HG03196 (cell line): Measurements from ENCODE around the gene CCDC47.
A peak's percentile ranks its signal among the peaks of the same experiment; 100 is the strongest.
"Not testable (repeated sequence)": the region's sequence is repeated elsewhere in the genome, so short reads cannot be mapped to it uniquely, and the experiment has no call there.

ENCODE experiments used
- ATAC-seq: cut with Tn5 transposase; IDR thresholded peaks from one replicate; pipeline ENCODE4 v1.9.1; 2021; ENCODE audit not compliant: unreplicated experiment

The CCDC47 gene, protein sequence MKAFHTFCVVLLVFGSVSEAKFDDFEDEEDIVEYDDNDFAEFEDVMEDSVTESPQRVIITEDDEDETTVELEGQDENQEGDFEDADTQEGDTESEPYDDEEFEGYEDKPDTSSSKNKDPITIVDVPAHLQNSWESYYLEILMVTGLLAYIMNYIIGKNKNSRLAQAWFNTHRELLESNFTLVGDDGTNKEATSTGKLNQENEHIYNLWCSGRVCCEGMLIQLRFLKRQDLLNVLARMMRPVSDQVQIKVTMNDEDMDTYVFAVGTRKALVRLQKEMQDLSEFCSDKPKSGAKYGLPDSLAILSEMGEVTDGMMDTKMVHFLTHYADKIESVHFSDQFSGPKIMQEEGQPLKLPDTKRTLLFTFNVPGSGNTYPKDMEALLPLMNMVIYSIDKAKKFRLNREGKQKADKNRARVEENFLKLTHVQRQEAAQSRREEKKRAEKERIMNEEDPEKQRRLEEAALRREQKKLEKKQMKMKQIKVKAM

DNA sequence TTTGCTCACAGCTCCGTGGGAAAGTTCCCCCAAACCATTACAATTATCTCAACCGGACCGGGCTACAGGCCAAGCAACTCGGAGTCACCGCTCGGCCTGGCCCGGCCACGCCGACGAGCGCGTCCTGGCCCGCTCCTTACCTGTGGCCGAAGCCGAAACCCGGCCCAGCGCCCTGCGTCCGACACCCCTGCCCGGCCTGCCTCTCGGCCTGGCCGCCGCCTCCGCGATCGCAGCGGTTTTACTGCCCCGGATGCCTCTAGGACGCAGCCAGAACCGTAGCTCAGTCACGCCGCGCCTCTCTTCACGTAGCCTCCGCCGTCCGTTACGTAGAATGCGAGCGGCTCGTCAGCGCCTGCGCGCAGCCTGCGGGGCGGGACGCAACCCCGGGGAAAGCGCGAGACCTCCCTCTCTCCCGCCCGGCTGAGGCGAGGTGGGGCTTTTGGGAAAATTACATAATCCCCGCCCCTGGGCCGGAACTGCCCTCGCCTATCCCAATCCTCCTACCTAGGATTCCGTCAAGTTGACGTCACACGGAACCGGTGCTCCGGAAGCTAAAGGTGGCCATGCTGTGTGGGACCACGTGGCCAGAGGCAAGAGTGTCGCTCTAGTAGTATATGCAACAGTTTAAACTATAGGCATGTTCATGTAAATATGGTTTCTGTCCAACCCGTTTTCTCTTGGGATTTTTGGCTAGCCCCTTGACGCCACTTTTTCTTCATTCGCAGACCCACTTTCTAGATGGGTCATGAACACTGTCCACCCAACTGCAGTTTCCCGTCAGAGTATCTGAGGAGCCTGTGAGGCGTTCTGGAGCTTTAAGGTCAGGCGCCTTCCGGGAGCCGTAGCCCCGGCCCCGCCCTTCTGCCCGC lies at the start of gene CCDC47:
CCDC47 (minus strand) TSS at position 326 of the 869 bp plus-strand sequence. CDS start 7,422 bp downstream, outside the sequence.
- peak; percentile 83 for ATAC-seq

GRCh38 chr17:63822537-63822936 lies 49.1 kb upstream of the CCDC47 start:
- no peak for ATAC-seq

- no peak for ATAC-seq
These were observed 48.4 kb upstream of the CCDC47 start for GRCh38 chr17:63821804-63822203.

DNA sequence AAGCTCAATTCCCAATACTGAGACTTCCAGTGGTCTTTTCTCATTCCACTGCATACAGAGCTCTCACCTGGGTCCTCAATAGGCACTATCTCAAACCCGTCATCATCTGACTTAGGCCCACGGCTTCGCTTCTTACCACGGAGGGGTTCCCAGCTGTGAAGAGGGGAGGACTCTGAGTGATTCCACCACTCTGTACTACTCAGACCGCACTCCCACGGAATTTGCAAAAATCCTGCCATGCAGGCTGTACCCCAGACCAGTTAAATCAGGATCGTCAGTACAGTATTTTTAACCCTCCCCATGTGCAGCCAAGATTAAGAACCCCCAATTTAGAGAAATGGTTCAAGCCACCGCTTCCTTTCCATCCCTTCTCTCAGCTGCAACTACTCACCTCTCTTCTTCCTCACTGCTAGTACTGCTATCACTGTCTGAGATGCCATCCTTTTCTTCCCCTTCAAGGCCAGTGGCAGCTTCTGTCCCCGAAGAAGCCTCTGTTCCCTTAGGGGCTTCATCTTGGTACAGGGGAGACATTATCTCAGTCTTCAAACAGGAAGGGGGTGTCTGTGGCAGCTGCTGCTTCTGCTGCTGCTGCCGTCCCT lies 47.7 kb upstream of the CCDC47 start:
- no peak for ATAC-seq

DNA sequence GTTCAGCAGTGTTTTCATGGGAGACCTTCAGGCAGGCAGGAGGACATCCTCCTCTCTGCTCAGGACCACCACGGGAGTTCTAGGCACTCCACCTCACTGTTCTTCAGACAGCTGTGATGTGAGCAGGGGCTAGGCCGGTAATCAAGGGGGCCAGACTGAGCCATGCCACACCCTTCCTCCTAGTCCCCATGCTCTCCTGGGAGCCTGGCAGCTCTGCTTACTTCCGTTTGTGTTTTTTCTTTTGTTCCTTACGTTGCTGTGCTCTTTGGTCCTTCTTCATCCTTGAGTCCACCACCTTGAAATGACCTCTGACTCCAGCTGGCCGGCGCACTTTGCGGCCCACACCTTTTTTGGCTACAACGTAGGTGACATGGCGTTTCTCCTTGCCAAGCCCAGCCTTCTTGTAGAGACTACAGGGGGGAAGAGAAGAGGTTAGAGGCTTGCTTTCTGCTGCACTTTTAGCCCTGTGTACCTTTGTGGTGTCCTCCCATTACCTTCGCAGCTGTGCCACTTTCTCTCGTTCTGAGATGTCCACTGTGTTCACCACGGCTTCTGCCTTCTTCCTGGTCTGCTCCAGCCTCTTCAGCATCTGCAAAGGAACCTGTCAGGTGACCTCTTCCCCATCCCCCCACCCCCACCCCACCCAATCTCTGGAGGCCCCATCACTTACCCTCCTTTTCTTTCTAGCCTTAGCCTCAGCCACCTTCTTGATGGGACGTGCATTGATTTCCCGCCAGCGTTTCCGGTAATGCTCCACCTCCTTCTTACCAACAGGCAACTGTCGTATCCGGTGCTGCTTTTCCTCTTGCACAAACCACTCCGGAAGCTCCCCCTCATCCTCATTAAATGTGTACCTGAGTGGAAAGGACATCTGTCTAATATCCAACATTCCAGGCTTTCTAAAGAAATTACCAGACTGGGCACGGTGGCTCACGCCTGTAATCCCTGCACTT lies 46.5 kb upstream of the CCDC47 start:
- ATAC-seq: no peak

GRCh38 chr17:63819131-63819530 lies 45.7 kb upstream of the CCDC47 start:
- ATAC-seq: no peak

- ATAC-seq: no peak
These were observed 44.5 kb upstream of the CCDC47 start for GRCh38 chr17:63817736-63818385.

DNA sequence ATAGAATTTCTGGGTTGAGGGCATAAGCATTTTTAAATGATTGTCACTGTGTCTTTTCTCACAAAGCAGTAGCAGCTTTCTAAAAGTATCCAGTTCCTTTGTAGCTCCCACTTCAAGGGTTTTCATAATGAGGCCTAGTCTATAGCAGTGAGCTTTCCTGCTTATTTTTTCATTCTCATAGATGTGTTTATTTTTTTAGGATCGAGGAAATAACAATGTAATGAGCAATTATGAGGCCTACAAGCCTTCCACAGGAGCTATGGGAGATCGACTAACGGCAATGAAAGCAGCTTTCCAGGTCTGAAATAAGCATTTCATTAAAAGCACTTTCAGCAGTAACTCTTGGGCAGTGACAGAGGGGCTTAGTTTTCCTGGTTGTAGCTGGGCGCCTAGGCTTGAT lies 43.3 kb upstream of the CCDC47 start:
- ATAC-seq: no peak

GRCh38 chr17:63816123-63816522 lies 42.7 kb upstream of the CCDC47 start:
- ATAC-seq: no peak

- ATAC-seq: no peak
These were observed 36.6 kb upstream of the CCDC47 start for GRCh38 chr17:63809970-63810369.

DNA sequence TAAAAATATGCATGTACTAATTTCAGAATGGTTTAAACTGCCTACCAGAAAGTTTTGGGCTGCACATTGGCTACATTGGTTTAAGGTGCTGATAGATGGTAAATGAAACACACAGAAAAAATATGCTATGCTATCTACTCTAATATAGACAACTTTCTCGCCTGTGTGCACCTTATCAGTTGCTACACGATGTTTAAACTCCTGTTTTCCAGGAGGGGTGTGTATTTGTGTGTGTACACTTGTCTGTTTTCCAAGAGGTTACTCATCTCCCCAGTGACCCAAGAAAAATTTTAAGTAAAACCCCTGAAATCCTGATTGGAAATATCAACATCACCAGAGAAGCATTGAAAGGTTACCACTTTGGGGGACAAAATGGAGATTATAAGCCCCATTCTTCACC lies 32.2 kb upstream of the CCDC47 start:
- no peak for ATAC-seq

DNA sequence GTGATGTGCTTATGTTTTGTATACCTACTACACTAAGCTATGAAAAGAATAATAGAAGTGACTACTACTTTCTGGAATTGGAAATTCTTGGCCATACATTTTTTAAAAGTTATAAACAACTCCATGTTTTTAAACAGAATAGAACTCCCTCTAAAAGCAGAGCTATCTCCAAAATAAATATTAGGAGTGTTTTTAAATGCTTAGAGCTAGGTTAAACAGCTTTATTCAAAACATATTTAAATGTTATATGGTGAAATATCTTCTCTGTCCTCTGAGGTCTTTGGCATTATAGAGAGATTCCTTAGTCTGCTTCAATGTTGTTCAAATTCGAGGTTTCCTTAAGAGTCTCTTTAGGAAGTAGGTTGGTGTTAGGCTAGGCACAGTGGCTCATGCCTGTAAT lies 30.9 kb upstream of the CCDC47 start:
- ATAC-seq: no peak

GRCh38 chr17:63800783-63801182 lies 27.4 kb upstream of the CCDC47 start:
- no peak for ATAC-seq

DNA sequence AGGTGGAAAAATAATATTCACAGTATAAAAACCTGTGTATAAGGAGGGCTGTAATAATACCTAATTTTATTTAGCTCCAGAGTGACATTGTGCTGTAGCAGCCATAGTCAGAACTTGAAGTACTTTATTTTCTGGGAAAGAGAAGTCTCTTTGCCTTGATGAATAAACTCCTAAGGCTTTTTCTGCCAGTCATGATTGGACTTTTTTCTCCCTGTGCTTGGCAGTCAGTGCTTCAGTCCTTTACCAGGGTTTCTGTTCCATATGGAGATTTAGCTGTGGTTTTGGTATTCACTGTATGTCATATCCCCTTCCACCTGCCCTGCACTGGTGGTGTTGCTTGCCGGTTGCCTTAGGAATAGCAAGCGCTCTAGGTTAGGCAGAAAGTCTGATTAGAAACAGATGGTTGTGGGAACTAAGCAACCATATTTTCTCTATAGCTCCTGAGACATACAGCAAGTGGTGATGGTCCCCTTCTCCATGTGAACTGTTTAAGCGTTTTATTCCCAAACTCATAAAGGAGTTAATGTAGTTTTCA lies 25.2 kb upstream of the CCDC47 start:
- no peak for ATAC-seq

- not testable (repeated sequence) for ATAC-seq
These were observed 23.0 kb upstream of the CCDC47 start for GRCh38 chr17:63796375-63796774.

GRCh38 chr17:63792055-63792729 lies 18.8 kb upstream of the CCDC47 start:
- ATAC-seq: no peak

- no peak for ATAC-seq
These were observed 16.7 kb upstream of the CCDC47 start for GRCh38 chr17:63790057-63790456.

- no peak for ATAC-seq
These were observed 13.7 kb upstream of the CCDC47 start for GRCh38 chr17:63786971-63787711.
